IPS-18c (cell line): ENCODE measurements around the gene NCL.
"Not testable (repeated sequence)": the region's sequence is repeated elsewhere in the genome, so short reads cannot be mapped to it uniquely, and the experiment has no call there.

Experiments
- H3K4me3 ChIP-seq: 2 replicates; pipeline ENCODE4 v1.7.0; 2013; ENCODE audit warnings: low read depth, mild to moderate bottlenecking, low read length, moderate library complexity; ENCODE audit not compliant: insufficient read depth
- H3K9me3 ChIP-seq: one replicate; pipeline ENCODE4 v1.6.1; 2013; ENCODE audit warnings: mild to moderate bottlenecking, low read length, moderate library complexity; ENCODE audit not compliant: control insufficient read depth, insufficient read depth

NCL gene

GRCh38 chr2:231454361-231454791 lies 9.9 kb downstream of the NCL start:
- Histone ChIP-seq H3K9me3 (no peaks in the 10 kb centered on the region), H3K4me3 (no peak overlapping the region)

GRCh38 chr2:231452799-231453508 lies 11.3 kb downstream of the NCL start:
- Histone ChIP-seq H3K9me3 (no peaks in the 10 kb centered on the region), H3K4me3 (no peak overlapping the region)

GRCh38 chr2:231450548-231450989 lies 13.7 kb downstream of the NCL start:
- Histone ChIP-seq H3K4me3 (no peak overlapping the region), H3K9me3 (no peaks in the 10 kb centered on the region)

GRCh38 chr2:231449503-231450054 lies 14.7 kb downstream of the NCL start:
- Histone ChIP-seq H3K4me3 (no peak overlapping the region), H3K9me3 (no peaks in the 10 kb centered on the region)

GRCh38 chr2:231436957-231437356 lies 27.3 kb downstream of the NCL start:
- Histone ChIP-seq H3K4me3 (no peak overlapping the region), H3K9me3 (peaks cover 2% of the 10 kb centered on the region)

- Histone ChIP-seq H3K4me3 (no peak overlapping the region), H3K9me3 (peaks cover 5% of the 10 kb centered on the region)
Observed at GRCh38 chr2:231433990-231434389, 30.3 kb downstream of the NCL start.

- no peak overlapping the region for H3K4me3 ChIP-seq
- peaks cover 5% of the 10 kb centered on the region for H3K9me3 ChIP-seq
Observed at GRCh38 chr2:231431606-231432005, 32.7 kb downstream of the NCL start.

- H3K4me3 ChIP-seq, H3K9me3 ChIP-seq: not testable (repeated sequence)
Observed at GRCh38 chr2:231430437-231430836, 33.8 kb downstream of the NCL start.

GRCh38 chr2:231429901-231430300 lies 34.4 kb downstream of the NCL start:
- Histone ChIP-seq H3K4me3 (no peak overlapping the region), H3K9me3 (peaks cover 5% of the 10 kb centered on the region)

GRCh38 chr2:231429152-231429551 lies 35.1 kb downstream of the NCL start:
- peaks cover 5% of the 10 kb centered on the region for H3K9me3 ChIP-seq
- H3K4me3 ChIP-seq = no peak overlapping the region

GRCh38 chr2:231427116-231427515 lies 37.2 kb downstream of the NCL start:
- Histone ChIP-seq H3K4me3 (no peak overlapping the region), H3K9me3 (peaks cover 2% of the 10 kb centered on the region)

- Histone ChIP-seq H3K9me3 (peaks cover 2% of the 10 kb centered on the region), H3K4me3 (no peak overlapping the region)
Observed at GRCh38 chr2:231425811-231426703, 38.2 kb downstream of the NCL start.

- H3K9me3 ChIP-seq = peaks cover 2% of the 10 kb centered on the region
- peak overlapping the region; percentile 9; the same call in 1 of the 2 replicates for H3K4me3 ChIP-seq
Observed at GRCh38 chr2:231425291-231425810, 38.9 kb downstream of the NCL start.

- Histone ChIP-seq H3K9me3 (no peaks in the 10 kb centered on the region), H3K4me3 (no peak overlapping the region)
Observed at GRCh38 chr2:231423176-231423575, 41.1 kb downstream of the NCL start.

- H3K4me3 ChIP-seq = no peak overlapping the region
- H3K9me3 ChIP-seq = no peaks in the 10 kb centered on the region
Observed at GRCh38 chr2:231422056-231422455, 42.2 kb downstream of the NCL start.

- no peak overlapping the region for H3K4me3 ChIP-seq
- no peaks in the 10 kb centered on the region for H3K9me3 ChIP-seq
Observed at GRCh38 chr2:231421051-231421580, 43.2 kb downstream of the NCL start.

GRCh38 chr2:231418820-231419640 lies 45.3 kb downstream of the NCL start:
- Histone ChIP-seq H3K4me3 (no peak overlapping the region), H3K9me3 (no peaks in the 10 kb centered on the region)
